C4-2B (cell line): ENCODE results near the gene PIK3CD.

Source experiments
- CTCF ChIP-seq: fragments of 450-650 bp; conservative IDR thresholded peaks from 2 replicates; pipeline ENCODE4 v1.5.1; 2017; ENCODE audit warnings: mild to moderate bottlenecking
- ZFX ChIP-seq: fragments of 450-650 bp; IDR thresholded peaks from 2 replicates; pipeline ENCODE4 v1.6.1; 2017

GRCh38 chr1:9615316-9616063 lies 36.0 kb upstream of the PIK3CD start:
- TF ChIP-seq CTCF (no peak; the same call in 1 of the 2 replicates), ZFX (no peak)
